Activated CD4-positive, alpha-beta T cell treated with anti-CD3 and anti-CD28 coated beads, Interleukin-2, Interleukin-6, amounts not matched to agents 100 ng/mL and 50 ng/mL, durations not matched to agents 16 hours and 8 hours (primary cell): ENCODE data around the gene CAMTA1.

ENCODE experiments used
- DNase-seq: peaks from one replicate; pipeline ENCODE4 v3.0.0-alpha.2; 2020

Gene CAMTA1

GRCh38 chr1:7613851-7614205 is 828.6 kb downstream of the CAMTA1 start:
- no peak for DNase-seq

DNA sequence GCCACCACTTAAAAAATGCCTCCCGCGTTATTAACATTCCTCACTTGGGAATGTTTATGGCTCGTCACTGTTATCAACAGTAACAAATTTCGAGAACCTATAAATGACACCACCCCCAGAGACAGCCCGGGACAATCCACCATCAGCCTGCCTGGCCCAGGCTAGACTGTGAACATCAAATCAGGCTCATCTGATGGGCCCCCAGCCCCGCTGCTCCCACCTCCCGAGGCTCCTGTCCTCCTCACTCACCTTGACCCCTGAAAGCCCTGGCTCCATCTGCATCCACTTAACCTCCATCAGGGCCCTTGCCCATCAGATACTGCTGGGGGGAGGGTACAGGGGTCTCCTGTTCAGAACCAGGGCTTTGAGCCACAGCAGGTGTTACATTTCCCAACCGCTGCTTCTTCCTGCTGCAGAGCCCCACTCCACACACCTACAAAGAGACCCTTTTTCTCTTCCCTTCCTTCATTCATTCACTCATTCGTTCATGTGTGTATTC is 829.4 kb downstream of the CAMTA1 start:
- no peak for DNase-seq

- no peak for DNase-seq
Measured at GRCh38 chr1:7615138-7615537, 829.9 kb downstream of the CAMTA1 start.

DNA sequence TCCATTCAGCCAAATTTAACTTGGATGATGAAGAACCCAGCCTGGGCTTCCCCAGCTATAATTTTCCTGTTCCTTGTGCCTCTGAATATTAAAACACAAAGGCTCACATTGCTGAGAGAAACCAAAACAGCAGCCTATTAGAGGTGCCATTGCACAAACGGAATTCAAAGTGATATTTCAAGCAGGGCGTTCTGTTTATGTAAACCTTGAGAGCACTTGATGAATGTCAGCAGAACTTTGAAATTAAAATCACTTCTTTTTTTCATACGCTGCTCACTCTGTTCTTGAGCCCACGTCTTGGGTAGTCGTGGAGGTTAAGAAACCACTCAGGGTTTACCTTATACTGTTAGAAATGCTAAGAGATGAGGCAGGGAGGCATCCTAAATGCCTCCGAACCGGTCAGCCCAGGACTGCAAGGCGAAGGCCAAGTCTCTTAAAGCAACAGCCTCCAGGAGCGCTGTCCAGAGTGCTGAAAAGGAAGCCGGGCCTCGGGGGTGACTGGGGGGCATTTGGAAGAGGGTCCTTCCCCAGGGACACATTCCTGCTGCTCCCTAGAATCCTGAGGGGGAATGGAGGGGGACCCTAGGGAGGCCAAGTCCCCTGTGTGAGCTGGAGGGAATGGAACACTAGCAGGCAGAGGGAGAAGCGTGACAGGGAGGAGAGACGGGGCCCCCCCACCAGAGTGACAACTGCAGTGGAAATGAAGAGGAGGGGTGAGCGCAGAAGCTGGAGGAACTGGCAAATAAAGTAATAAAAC is 831.0 kb downstream of the CAMTA1 start:
- peak; percentile 10 for DNase-seq

DNA sequence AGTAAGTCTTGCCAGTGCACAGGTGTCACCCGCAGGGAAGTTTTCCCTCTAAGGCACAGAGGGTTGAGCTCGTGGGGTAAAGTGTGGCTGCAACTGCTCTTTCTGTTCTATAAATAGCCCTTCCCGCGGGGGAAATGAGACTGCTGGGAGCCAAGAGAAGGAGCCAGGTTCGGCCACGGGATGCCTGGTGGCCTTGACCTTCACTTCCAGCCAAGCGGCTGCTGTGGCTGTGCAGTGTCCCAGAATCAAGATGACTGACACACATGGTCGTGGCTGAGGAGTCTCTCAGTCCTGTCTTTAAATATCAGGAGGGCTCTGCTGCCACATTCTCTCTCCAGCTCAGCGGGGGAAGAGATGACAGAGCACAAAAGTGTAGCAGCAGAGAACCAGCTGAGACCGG is 831.7 kb downstream of the CAMTA1 start:
- no peak for DNase-seq

- no peak for DNase-seq
Measured at GRCh38 chr1:7617826-7618225, 832.6 kb downstream of the CAMTA1 start.

DNA sequence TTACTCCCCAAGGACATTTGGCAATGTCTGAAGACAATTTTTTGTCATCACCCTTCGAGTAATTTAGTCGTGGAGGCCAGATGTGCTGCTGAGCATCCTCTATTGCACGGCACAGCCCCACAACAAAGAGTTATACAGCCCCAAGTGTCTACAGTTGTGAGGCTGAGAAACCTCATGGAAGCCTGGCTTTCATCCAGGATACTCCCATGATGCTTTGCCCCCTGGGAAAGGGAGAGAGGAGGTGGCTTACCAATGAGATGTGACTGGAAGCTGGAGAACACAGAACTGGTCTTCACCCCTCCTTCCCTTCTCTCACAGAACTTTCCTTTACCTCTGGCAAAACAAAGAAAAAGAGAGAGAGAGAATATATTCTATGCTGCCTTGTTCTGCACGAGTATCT is 834.9 kb downstream of the CAMTA1 start:
- DNase-seq, result no peak

GRCh38 chr1:7621334-7622219 is 836.3 kb downstream of the CAMTA1 start:
- no peak for DNase-seq

- DNase-seq, result no peak
Measured at GRCh38 chr1:7623842-7624241, 838.6 kb downstream of the CAMTA1 start.

DNA sequence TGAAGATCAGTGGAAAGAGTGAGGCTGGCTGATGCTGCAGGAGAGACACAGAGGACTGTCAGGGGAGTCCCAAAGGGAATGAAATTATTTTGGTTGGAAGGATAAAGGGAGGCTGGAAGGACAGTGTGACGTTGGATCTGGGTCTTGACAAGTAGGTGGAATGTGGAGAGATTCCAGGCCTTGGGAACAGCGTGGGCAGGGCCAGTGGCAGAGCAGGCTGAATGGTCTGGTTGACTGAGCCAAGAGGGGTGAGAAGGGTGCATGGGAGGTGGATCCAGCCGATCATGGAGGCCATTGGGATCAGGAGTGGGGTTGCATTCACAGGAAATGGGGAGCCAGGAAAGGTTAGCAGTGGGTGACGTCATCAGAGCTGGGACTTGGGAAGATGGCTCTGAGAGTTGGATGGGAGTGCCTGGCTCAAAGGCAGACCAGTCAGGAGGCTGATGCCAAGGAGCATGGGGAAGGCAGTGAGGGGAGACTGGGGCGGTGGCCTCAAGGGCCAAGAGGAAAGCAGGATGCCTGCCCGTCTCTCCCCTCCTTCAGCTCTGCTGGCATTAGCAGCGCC is 839.6 kb downstream of the CAMTA1 start:
- no peak for DNase-seq

DNA sequence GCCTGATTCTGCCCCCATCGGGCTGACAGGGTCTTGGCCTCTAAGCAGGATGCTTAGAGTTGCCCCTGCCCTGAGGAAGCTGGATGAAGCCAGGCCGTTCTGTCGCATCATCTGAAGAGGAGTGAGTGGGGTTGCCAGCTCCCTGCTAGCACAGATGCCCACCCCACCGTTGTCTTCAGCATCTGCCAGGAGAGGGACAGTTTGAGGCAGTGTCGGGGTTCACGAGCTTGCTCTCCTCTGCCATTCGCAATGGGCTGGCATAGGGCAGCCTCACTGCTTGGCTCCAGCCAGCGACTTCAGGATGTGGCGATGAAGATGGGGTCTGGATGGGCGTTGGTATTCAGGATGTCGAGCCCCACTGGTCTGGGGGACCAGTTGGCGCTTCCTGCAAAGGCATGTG is 840.1 kb downstream of the CAMTA1 start:
- DNase-seq, result no peak

GRCh38 chr1:7628273-7628672 is 843.0 kb downstream of the CAMTA1 start:
- no peak for DNase-seq

GRCh38 chr1:7629011-7629410 is 843.8 kb downstream of the CAMTA1 start:
- no peak for DNase-seq

DNA sequence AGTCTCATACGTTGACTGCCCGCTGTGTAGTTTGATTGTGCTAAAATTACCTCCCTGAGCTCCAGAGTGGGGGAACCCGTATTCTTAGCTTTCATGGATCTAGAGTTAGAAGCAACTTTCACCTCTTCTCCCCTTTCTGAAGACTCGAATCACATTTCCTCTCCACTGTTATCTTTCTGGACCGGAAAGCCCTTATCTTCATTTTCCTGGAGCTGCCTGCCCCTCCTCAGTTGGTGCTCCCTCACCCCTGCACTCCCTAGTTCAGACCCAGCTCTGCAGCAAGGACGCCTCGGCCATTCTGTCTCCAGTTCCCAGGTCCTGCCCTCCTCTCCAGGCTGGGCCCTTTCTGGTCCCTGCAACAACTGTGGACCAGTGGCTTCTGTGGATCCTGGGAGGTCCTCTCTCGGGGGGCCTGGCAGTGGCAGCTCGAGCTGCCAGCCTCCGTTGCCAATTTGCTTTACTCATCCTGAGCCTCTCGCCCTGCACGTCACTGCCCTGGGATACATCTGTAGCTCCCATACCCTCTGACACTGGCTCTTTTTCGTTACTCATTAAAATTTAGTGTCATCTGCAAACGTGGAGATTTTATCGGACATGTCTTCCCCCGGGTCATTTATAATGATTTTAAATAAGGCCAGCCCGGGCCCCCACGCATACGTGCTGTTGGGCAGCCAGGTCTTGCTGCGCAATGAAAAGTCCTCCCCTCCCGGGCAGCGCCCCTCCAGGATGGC is 844.4 kb downstream of the CAMTA1 start:
- DNase-seq, result no peak

GRCh38 chr1:7630378-7630777 is 845.1 kb downstream of the CAMTA1 start:
- no peak for DNase-seq

GRCh38 chr1:7632176-7632575 is 846.9 kb downstream of the CAMTA1 start:
- DNase-seq, result no peak

DNA sequence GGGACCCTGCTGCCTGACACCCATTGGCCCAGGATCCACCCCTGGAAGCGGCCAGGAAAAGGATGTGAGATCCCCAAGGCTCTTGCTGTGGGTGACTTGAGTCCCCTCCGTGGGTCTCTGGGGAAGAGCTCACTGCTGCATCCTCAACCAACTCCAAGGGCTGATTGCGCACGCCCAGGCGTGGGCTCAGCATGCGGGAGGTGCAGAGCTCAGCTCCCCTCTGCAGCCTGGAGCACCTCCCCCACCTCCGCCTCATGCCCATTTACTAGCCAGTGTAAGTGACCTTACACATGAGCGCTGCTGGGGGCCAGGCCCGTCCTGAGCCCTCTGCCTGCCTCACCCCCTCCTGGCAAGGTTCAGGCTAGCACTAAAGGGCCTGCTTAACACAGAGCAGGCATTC is 847.4 kb downstream of the CAMTA1 start:
- DNase-seq, result no peak

DNA sequence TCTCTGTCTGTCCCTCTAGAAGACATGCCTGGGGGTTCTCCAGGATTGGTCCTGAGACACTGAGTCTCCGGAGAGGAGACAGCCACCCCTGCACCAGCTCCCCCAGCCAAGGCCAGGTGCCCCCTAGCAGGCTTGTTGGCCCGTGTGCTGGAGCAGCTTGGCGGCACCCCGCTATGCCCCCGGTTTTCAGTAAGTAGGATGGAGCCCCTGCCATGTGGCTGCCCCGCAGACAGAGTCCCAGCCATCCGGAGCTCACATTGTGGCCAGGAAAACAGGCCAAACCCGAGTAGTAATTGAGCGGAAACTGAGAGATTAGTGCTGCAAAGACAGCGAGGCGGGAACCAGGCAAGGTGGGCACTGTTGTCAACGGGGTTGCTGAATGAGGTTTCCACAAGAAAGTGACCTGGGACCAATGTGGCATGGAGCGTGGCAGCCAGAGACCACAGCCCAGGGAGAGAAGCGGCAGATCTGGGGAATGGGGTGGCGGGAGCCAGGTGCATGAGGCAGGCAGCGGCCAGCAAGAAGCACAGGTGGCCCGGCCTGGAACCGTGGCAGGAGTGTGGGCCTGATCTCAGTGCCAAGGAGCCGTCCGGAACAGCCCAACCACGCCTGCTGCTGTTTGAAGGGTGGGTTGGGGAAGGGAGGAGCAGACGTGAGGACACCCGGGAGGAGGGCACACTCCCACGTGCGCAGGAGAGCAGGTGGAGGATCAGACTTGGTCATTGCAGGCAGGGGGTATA is 848.4 kb downstream of the CAMTA1 start:
- no peak for DNase-seq

GRCh38 chr1:7634546-7635240 is 849.4 kb downstream of the CAMTA1 start:
- DNase-seq, result no peak

GRCh38 chr1:7636795-7637526 is 851.7 kb downstream of the CAMTA1 start:
- DNase-seq, result no peak

DNA sequence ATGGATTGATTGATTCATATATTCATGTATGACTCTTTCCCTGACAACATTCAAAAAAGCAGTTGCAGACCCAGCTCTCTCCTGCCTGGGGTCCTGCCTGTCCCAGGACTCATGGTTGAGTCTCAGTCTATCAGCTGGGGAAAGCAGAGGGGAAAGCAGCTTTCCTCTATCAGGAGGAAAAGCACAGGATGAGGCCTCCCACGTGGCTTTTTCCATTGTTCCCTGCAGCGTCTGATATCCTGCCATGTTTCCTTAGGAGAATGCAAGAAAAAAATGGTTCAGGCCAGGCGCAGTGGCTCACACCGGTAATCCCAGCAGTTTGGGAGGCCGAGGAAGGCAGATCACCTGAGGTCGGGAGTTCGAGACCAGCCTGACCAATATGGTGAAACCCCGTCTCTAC is 852.8 kb downstream of the CAMTA1 start:
- no peak for DNase-seq
